ENCODE data around the gene CDK18.

- TF ChIP-seq MAX (IDR thresholded peaks at IDR 0.05) (no peak), TAF1 (IDR thresholded peaks at IDR 0.05; ENCODE audit: low read depth, low read length) (no peak), RBBP5 (IDR thresholded peaks at IDR 0.05; ENCODE audit: borderline replicate concordance, low read depth, low read length) (no peak), CTCF (IDR thresholded peaks at IDR 0.05; ENCODE audit: control extremely low read depth in 1 of 3, insufficient read depth in 1 of 3, low read depth in 1 of 3, low read length in 3 of 3) (no peak), SIX5 (IDR thresholded peaks at IDR 0.05; ENCODE audit: low read depth, low read length) (no peak), CBX5 (IDR thresholded peaks at IDR 0.05; ENCODE audit: low read depth, low read length) (no peak), EP300 (IDR thresholded peaks at IDR 0.05; ENCODE audit: borderline replicate concordance in 1 of 2, low read depth in 2 of 2, low read length in 2 of 2) (no peak), POLR2A (IDR thresholded peaks at IDR 0.05; ENCODE audit: control extremely low read depth in 1 of 2, low read depth in 2 of 2, low read length in 2 of 2) (no peak), POLR2AphosphoS5 (IDR thresholded peaks at IDR 0.05; ENCODE audit: low read depth, low read length) (no peak), CEBPB (IDR thresholded peaks at IDR 0.05; ENCODE audit: low read depth, low read length) (no peak)
These were observed 26.9 kb downstream of the CDK18 start for GRCh38 chr1:205531191-205532025.
